Esophagus squamous epithelium (tissue), 4 donors: Measurements from ENCODE around the gene DNER.
"Not testable (repeated sequence)": the region's sequence is repeated elsewhere in the genome, so short reads cannot be mapped to it uniquely, and the experiment has no call there.

Source experiments
- POLR2A ChIP-seq, 4 donors: fragments of 450-650 bp; IDR thresholded peaks; one replicate each; pipeline ENCODE4 v1.6.1; 2017; ENCODE audit warnings: antibody characterized with exemption in 4 of 4, mild to moderate bottlenecking in 4 of 4, moderate library complexity in 3 of 4
- TF ChIP-seq, protein P1 (sequence below), 6 experiments: fragments of 450-650 bp in 4 of 6; fragments of 200-600 bp in 2 of 6; sonication (generic) in 2 of 6; IDR thresholded peaks; one replicate each; pipeline ENCODE4 v1.5.1; 2016 to 2019; ENCODE audit warnings: antibody characterized with exemption in 6 of 6, mild to moderate bottlenecking in 4 of 6, moderate library complexity in 4 of 6

GRCh38 chr2:229723192-229723591 is 8.8 kb upstream of the DNER start:
- TF ChIP-seq, protein P1, sequence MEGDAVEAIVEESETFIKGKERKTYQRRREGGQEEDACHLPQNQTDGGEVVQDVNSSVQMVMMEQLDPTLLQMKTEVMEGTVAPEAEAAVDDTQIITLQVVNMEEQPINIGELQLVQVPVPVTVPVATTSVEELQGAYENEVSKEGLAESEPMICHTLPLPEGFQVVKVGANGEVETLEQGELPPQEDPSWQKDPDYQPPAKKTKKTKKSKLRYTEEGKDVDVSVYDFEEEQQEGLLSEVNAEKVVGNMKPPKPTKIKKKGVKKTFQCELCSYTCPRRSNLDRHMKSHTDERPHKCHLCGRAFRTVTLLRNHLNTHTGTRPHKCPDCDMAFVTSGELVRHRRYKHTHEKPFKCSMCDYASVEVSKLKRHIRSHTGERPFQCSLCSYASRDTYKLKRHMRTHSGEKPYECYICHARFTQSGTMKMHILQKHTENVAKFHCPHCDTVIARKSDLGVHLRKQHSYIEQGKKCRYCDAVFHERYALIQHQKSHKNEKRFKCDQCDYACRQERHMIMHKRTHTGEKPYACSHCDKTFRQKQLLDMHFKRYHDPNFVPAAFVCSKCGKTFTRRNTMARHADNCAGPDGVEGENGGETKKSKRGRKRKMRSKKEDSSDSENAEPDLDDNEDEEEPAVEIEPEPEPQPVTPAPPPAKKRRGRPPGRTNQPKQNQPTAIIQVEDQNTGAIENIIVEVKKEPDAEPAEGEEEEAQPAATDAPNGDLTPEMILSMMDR (IDR thresholded peaks at IDR 0.05): not testable (repeated sequence)
- TF ChIP-seq POLR2A (IDR thresholded peaks at IDR 0.05): not testable (repeated sequence)
